AG09319 (cell line): Measurements from ENCODE around the gene NCAPD2.

ENCODE experiments used
- DNase-seq: peaks from one replicate; pipeline ENCODE4 v3.0.0-alpha.2; 2010; ENCODE audit warnings: low read depth; ENCODE audit errors: extremely low read depth
- CTCF ChIP-seq: IDR thresholded peaks from 2 replicates; pipeline ENCODE4 v1.5.1; 2011; ENCODE audit warnings: low read depth, mild to moderate bottlenecking, inconsistent platforms, low read length, moderate library complexity

NCAPD2 gene

GRCh38 chr12:6539314-6539682 is 45.4 kb downstream of the NCAPD2 start:
- no peak for DNase-seq
- TF ChIP-seq CTCF = no peak

- TF ChIP-seq CTCF = no peak
- DNase-seq = no peak
Observed at GRCh38 chr12:6539707-6540134, 45.8 kb downstream of the NCAPD2 start.

- peak; percentile 87 for DNase-seq
- TF ChIP-seq CTCF = no peak
Observed at GRCh38 chr12:6540181-6540877, 46.4 kb downstream of the NCAPD2 start.

- DNase-seq = no peak
- no peak for TF ChIP-seq CTCF
Observed at GRCh38 chr12:6541371-6542165, 47.7 kb downstream of the NCAPD2 start.

- DNase-seq = no peak
- TF ChIP-seq CTCF = no peak
Observed at GRCh38 chr12:6542209-6543009, 48.5 kb downstream of the NCAPD2 start.

GRCh38 chr12:6546016-6546415 is 52.1 kb downstream of the NCAPD2 start:
- TF ChIP-seq CTCF = no peak
- no peak for DNase-seq
